Neural progenitor cell (in vitro differentiated cells): ENCODE measurements around the gene NEK10. TPM values are rescaled to one million over a fixed set of nuclear protein-coding genes. Genes with fewer than 3 reads are reported as not detected.

Source experiments
- DNase-seq: peaks from one replicate; pipeline ENCODE4 v3.0.0-alpha.2; 2016; ENCODE audit warnings: low spot score
- H2AFZ ChIP-seq: fragments of 200-600 bp; sonication (generic); replicated peaks from 2 replicates; pipeline ENCODE4 v1.6.1; 2016; ENCODE audit warnings: antibody characterized with exemption
- H3F3A ChIP-seq: fragments of 200-600 bp; sonication (generic); 2 replicates; pipeline ENCODE4 v1.6.1; 2016; ENCODE audit warnings: antibody characterized with exemption, low read depth
- H3K27ac ChIP-seq: fragments of 200-600 bp; sonication (generic); 2 replicates; pipeline ENCODE4 v1.5.1; 2016; ENCODE audit warnings: mild to moderate bottlenecking
- H3K27me3 ChIP-seq: fragments of 200-600 bp; sonication (generic); 2 replicates; pipeline ENCODE4 v1.6.1; 2016; ENCODE audit warnings: mild to moderate bottlenecking, moderate library complexity
- H3K36me3 ChIP-seq: fragments of 200-600 bp; sonication (generic); 2 replicates; pipeline ENCODE4 v1.5.1; 2016
- H3K4me1 ChIP-seq: fragments of 200-600 bp; sonication (generic); 2 replicates; pipeline ENCODE4 v1.6.1; 2016; ENCODE audit warnings: mixed run types
- H3K4me2 ChIP-seq: fragments of 200-600 bp; sonication (generic); 2 replicates; pipeline ENCODE4 v1.6.1; 2016
- H3K4me3 ChIP-seq: fragments of 200-600 bp; sonication (generic); 2 replicates; pipeline ENCODE4 v1.5.1; 2016
- H3K79me2 ChIP-seq: fragments of 200-600 bp; sonication (generic); 2 replicates; pipeline ENCODE4 v1.6.1; 2016; ENCODE audit warnings: low read depth
- H3K9ac ChIP-seq: fragments of 200-600 bp; sonication (generic); 2 replicates; pipeline ENCODE4 v1.6.1; 2016
- H3K9me3 ChIP-seq: fragments of 200-600 bp; sonication (generic); 2 replicates; pipeline ENCODE4 v1.5.1; 2016; ENCODE audit warnings: low read depth
- H4K20me1 ChIP-seq: fragments of 200-600 bp; sonication (generic); 2 replicates; pipeline ENCODE4 v1.6.1; 2016; ENCODE audit warnings: low read depth
- H3K27ac Mint-ChIP-seq: 3 replicates; pipeline ENCODE4 v1.8.0; 2021; ENCODE audit warnings: mixed read lengths
- H3K27me3 Mint-ChIP-seq: 2 replicates; pipeline ENCODE4 v1.8.0; 2022; ENCODE audit warnings: low read depth, mild to moderate bottlenecking, inconsistent platforms, moderate library complexity, mixed read lengths; ENCODE audit not compliant: insufficient read depth
- H3K36me3 Mint-ChIP-seq: 3 replicates; pipeline ENCODE4 v1.8.0; 2021; ENCODE audit warnings: mixed read lengths
- H3K4me1 Mint-ChIP-seq: 3 replicates; pipeline ENCODE4 v1.8.0; 2021; ENCODE audit warnings: mixed read lengths
- H3K4me3 Mint-ChIP-seq: 3 replicates; pipeline ENCODE4 v1.8.0; 2021; ENCODE audit warnings: mild to moderate bottlenecking, moderate library complexity, mixed read lengths
- H3K9me3 Mint-ChIP-seq: 3 replicates; pipeline ENCODE4 v1.8.0; 2020; ENCODE audit warnings: mixed read lengths
- CTCF ChIP-seq: fragments of 200-600 bp; sonication (generic); IDR thresholded peaks from 2 replicates; pipeline ENCODE4 v1.5.1; 2017; ENCODE audit warnings: antibody characterized with exemption, mild to moderate bottlenecking
- EZH2 ChIP-seq: fragments of 200-600 bp; sonication (generic); IDR thresholded peaks from 2 replicates; pipeline ENCODE4 v1.6.1; 2017; ENCODE audit warnings: antibody characterized with exemption, mild to moderate bottlenecking, moderate library complexity
- EZH2phosphoT487 ChIP-seq: fragments of 200-600 bp; sonication (generic); IDR thresholded peaks from 2 replicates; pipeline ENCODE4 v1.6.1; 2017; ENCODE audit warnings: antibody characterized with exemption
- total RNA-seq: library from RNA; depleted of rRNA; stranded (reverse); fragments of >200 nt; gene quantifications from 2 replicates; pipeline ENCODE4 v1.2.3, GENCODE V29; 2015; ENCODE audit warnings: low replicate concordance

NEK10 gene
- total RNA-seq, 1 donor from 2014 or later = 0.54 TPM

GRCh38 chr3:27378331-27378730 is 9.1 kb upstream of the NEK10 start:
- H3K9me3 ChIP-seq = no peaks in the 10 kb centered on the region
- H3K9me3 Mint-ChIP-seq = no peaks in the 10 kb centered on the region

GRCh38 chr3:27376109-27376772 is 7.1 kb upstream of the NEK10 start:
- no peak overlapping the region for H3K4me3 ChIP-seq
- H3K9me3 ChIP-seq = no peaks in the 10 kb centered on the region
- no peak overlapping the region for H3K9ac ChIP-seq
- Mint-ChIP-seq H3K4me1 (no peaks in the 10 kb centered on the region), H3K27me3 (no peaks in the 10 kb centered on the region), H3K27ac (no peak overlapping the region), H3K36me3 (peaks cover 3% of the 10 kb centered on the region), H3K4me3 (no peak overlapping the region), H3K9me3 (no peaks in the 10 kb centered on the region)
- DNase-seq = no peak
- no peaks in the 10 kb centered on the region for H3K4me1 ChIP-seq
- H3F3A ChIP-seq = no peaks in the 10 kb centered on the region
- H2AFZ ChIP-seq = no peak overlapping the region
- no peaks in the 10 kb centered on the region for H3K27me3 ChIP-seq
- H3K4me2 ChIP-seq = no peak overlapping the region
- H3K36me3 ChIP-seq = peaks cover 24% of the 10 kb centered on the region
- TF ChIP-seq EZH2phosphoT487 = no peak
- TF ChIP-seq CTCF = no peak
- no peak for TF ChIP-seq EZH2
- H3K79me2 ChIP-seq = no peaks in the 10 kb centered on the region
- peaks cover 4% of the 10 kb centered on the region for H4K20me1 ChIP-seq
- H3K27ac ChIP-seq = no peak overlapping the region

More at GRCh38 chr3:27378331-27378730, 9.1 kb upstream of the NEK10 start:
- H3K4me2 ChIP-seq = no peak overlapping the region
- H4K20me1 ChIP-seq = peaks cover 4% of the 10 kb centered on the region
- H3K36me3 ChIP-seq = peaks cover 27% of the 10 kb centered on the region
- H2AFZ ChIP-seq = no peak overlapping the region
- H3K79me2 ChIP-seq = no peaks in the 10 kb centered on the region
- H3K27me3 ChIP-seq = no peaks in the 10 kb centered on the region
- H3K27ac ChIP-seq = no peak overlapping the region
- H3K27ac Mint-ChIP-seq = no peak overlapping the region
- no peak overlapping the region for H3K9ac ChIP-seq
- TF ChIP-seq CTCF (no peak), EZH2 (no peak), EZH2phosphoT487 (no peak)
- no peaks in the 10 kb centered on the region for H3F3A ChIP-seq
- no peaks in the 10 kb centered on the region for H3K4me1 ChIP-seq
- H3K4me3 Mint-ChIP-seq = no peak overlapping the region
- no peaks in the 10 kb centered on the region for H3K27me3 Mint-ChIP-seq
- no peak for DNase-seq
- peaks cover 10% of the 10 kb centered on the region for H3K36me3 Mint-ChIP-seq
- no peaks in the 10 kb centered on the region for H3K4me1 Mint-ChIP-seq
- no peak overlapping the region for H3K4me3 ChIP-seq

DNA sequence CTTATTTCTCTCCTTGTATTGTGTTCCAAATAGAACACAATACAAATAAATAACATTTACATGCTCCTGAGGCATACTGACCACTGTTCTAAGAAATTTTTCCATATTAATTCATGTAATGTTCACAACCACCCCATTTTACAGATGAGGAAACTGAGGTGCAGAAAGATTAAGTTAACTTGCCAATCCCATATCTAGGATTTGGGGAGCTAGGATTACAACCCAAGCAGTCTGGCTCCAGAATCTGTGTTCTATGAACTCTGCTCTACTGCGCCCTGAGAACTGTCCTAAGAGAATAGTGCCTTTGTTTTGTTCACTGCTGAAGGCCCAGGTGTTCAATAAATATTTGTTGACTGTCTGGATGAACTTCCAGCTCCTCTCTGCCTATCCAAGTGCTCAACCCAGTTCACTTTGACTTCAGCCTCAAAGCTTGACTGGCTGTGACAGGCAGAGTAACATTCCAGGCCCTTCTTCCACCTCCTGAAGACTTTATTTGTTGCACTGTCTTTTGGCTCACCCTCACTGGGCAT is 3.1 kb downstream of the NEK10 start:
- Mint-ChIP-seq H3K9me3 (no peaks in the 10 kb centered on the region), H3K4me1 (peaks cover 13% of the 10 kb centered on the region), H3K36me3 (no peaks in the 10 kb centered on the region), H3K27me3 (peaks cover 5% of the 10 kb centered on the region), H3K27ac (no peak overlapping the region), H3K4me3 (no peak overlapping the region)
- Histone ChIP-seq H2AFZ (no peak overlapping the region), H3K27ac (no peak overlapping the region), H3F3A (peaks cover 10% of the 10 kb centered on the region), H3K36me3 (no peaks in the 10 kb centered on the region), H3K27me3 (peaks cover 12% of the 10 kb centered on the region), H3K4me2 (no peak overlapping the region), H4K20me1 (peaks cover 7% of the 10 kb centered on the region), H3K4me3 (no peak overlapping the region), H3K4me1 (no peaks in the 10 kb centered on the region), H3K9ac (no peak overlapping the region), H3K9me3 (no peaks in the 10 kb centered on the region), H3K79me2 (no peaks in the 10 kb centered on the region)
- DNase-seq = no peak
- TF ChIP-seq CTCF (no peak), EZH2phosphoT487 (no peak), EZH2 (no peak)
